HepG2 (cell line): ENCODE data around the gene ARFIP2. TPM values are rescaled to one million over a fixed set of nuclear protein-coding genes. Genes with fewer than 3 reads are reported as not detected.

Experiments
- ATAC-seq: fragments of 200-7000 bp; cut with Tn5 transposase; 3 replicates; pipeline ENCODE4 v1.9.1; 2020; ENCODE audit warnings: mild to moderate bottlenecking, moderate library complexity
- BruUV-seq: library from RNA; stranded (reverse); fragments of 400-500 nt; replicated peaks from 2 replicates; lab custom pipeline; 2021; lab: Mats Ljungman, UMichigan
- CTCF ChIA-PET: fragments of 300-600 bp; formaldehyde crosslinking; extraction: SDS; loops from one replicate; lab custom pipeline; 2021; ENCODE audit warnings: low total read pairs, inconsistent platforms, low intra/inter-chr PET ratio; lab: Yijun Ruan, JAX
- POLR2A ChIA-PET: fragments of 350-600 bp; sonication (Branson Sonifier 250); formaldehyde crosslinking; loops from one replicate; lab custom pipeline; 2020; ENCODE audit warnings: antibody characterized with exemption, inconsistent platforms; lab: Yijun Ruan, JAX
- DNase-seq: peaks from one replicate; pipeline ENCODE4 v3.0.0-alpha.2; 2015; ENCODE audit warnings: low spot score
- FAIRE-seq: peaks from 3 replicates; lab custom pipeline; 2011; peaks lifted over from hg19 to GRCh38; lab: Jason Lieb, UNC
- H2AFZ ChIP-seq: one replicate; pipeline ENCODE4 v1.6.1; 2011; ENCODE audit warnings: low read length, inconsistent platforms
- H3K27ac ChIP-seq: fragments of 300-600 bp; 3 replicates; pipeline ENCODE4 v1.8.0; 2011; ENCODE audit warnings: mixed run types, mild to moderate bottlenecking, mixed read lengths, low read length, inconsistent platforms; ENCODE audit not compliant: insufficient read depth; ENCODE audit errors: extremely low read length
- H3K27me3 ChIP-seq, 2 experiments: fragments of 200-600 bp in 1 of 2; 2 replicates in 1 of 2; 3 replicates in 1 of 2; pipeline versions ENCODE4 v1.6.0 to v1.8.0; 2011; ENCODE audit warnings: low read length in 2 of 2, mild to moderate bottlenecking in 2 of 2, moderate library complexity in 2 of 2, inconsistent platforms in 1 of 2; ENCODE audit not compliant: insufficient read depth in 2 of 2, control insufficient read depth in 1 of 2
- H3K36me3 ChIP-seq, 2 experiments: fragments of 200-600 bp in 1 of 2; replicated peaks in 1 of 2; 2 replicates in 1 of 2; 3 replicates in 1 of 2; pipeline versions ENCODE4 v1.5.1 to v1.8.0; 2011; ENCODE audit warnings: low read length in 2 of 2, inconsistent platforms in 1 of 2; ENCODE audit not compliant: insufficient read depth in 2 of 2, control insufficient read depth in 1 of 2
- H3K4me1 ChIP-seq: 2 replicates; pipeline ENCODE4 v1.5.1; 2012; ENCODE audit warnings: low read length, inconsistent platforms; ENCODE audit not compliant: insufficient read depth
- H3K4me2 ChIP-seq: 2 replicates; pipeline ENCODE4 v1.6.0; 2011; ENCODE audit warnings: low read depth, low read length, inconsistent platforms
- H3K4me3 ChIP-seq, 3 experiments: fragments of 200-600 bp in 1 of 3; sonication (generic), shearing (Covaris generic) in 1 of 3; replicated peaks in 1 of 3; 2 replicates each; pipeline ENCODE4 v1.5.1; 2011 to 2016; ENCODE audit warnings: low read length in 3 of 3, inconsistent platforms in 2 of 3, low read depth in 2 of 3, mild to moderate bottlenecking in 2 of 3, control low read depth in 1 of 3, mixed read lengths in 1 of 3; ENCODE audit not compliant: insufficient read depth in 1 of 3
- H3K79me2 ChIP-seq: one replicate; pipeline ENCODE4 v1.6.1; 2011; ENCODE audit warnings: low read length, inconsistent platforms; ENCODE audit not compliant: insufficient read depth
- H3K9ac ChIP-seq: 2 replicates; pipeline ENCODE4 v1.6.0; 2011; ENCODE audit warnings: mild to moderate bottlenecking, low read depth, low read length, inconsistent platforms; ENCODE audit not compliant: insufficient read depth
- H3K9me3 ChIP-seq: 2 replicates; pipeline ENCODE4 v1.5.1; 2012; ENCODE audit warnings: mild to moderate bottlenecking, low read length
- H4K20me1 ChIP-seq: 2 replicates; pipeline ENCODE4 v1.6.0; 2011; ENCODE audit warnings: inconsistent platforms, mild to moderate bottlenecking, low read length, moderate library complexity; ENCODE audit not compliant: insufficient read depth
- GATAD1 ChIP-seq: IDR thresholded peaks from 2 replicates; pipeline ENCODE4 v1.6.1; 2016; ENCODE audit warnings: missing genetic modification reagents, missing compliant biosample characterization
- MIER2 ChIP-seq: IDR thresholded peaks from 2 replicates; pipeline ENCODE4 v1.6.1; 2016; ENCODE audit warnings: missing biosample characterization, missing genetic modification reagents
- SRY ChIP-seq: sonication (generic); formaldehyde crosslinking; IDR thresholded peaks from 2 replicates; pipeline ENCODE4 v1.8.0; 2022; ENCODE audit warnings: mild to moderate bottlenecking, missing genetic modification reagents
- TARDBP ChIP-seq: sonication (generic); formaldehyde crosslinking; IDR thresholded peaks from 2 replicates; pipeline ENCODE4 v1.8.0; 2022; ENCODE audit warnings: mild to moderate bottlenecking, missing genetic modification reagents
- ZBTB8A ChIP-seq: sonication (generic); formaldehyde crosslinking; IDR thresholded peaks from 2 replicates; pipeline ENCODE4 v1.4.0; 2020; ENCODE audit warnings: mild to moderate bottlenecking, low read depth, missing genetic modification reagents, borderline replicate concordance
- ZNF383 ChIP-seq: sonication (generic); formaldehyde crosslinking; IDR thresholded peaks from 2 replicates; pipeline ENCODE4 v1.4.0; 2020; ENCODE audit warnings: missing genetic modification reagents, mild to moderate bottlenecking, borderline replicate concordance
- ZNF678 ChIP-seq: sonication (generic); formaldehyde crosslinking; IDR thresholded peaks from 2 replicates; pipeline ENCODE4 v1.4.0; 2020; ENCODE audit warnings: mild to moderate bottlenecking, missing genetic modification reagents
- ZSCAN12 ChIP-seq: sonication (generic); formaldehyde crosslinking; IDR thresholded peaks from 2 replicates; pipeline ENCODE4 v1.9.0; 2021; ENCODE audit warnings: mild to moderate bottlenecking, missing genetic modification reagents
- WGBS: methylation state at CpG from one replicate; pipeline ENCODE4 v1.1.6; 2017; ENCODE audit warnings: low lambda C conversion rate; 5-methylcytosine and 5-hydroxymethylcytosine counted together
- in situ Hi-C: cut with HindIII; loops from 2 replicates; pipeline ENCODE4 v1.10.0; 2017; ENCODE audit warnings: low pct_unique_long_range_greater_than_20kb; ENCODE audit not compliant: extremely low pct_ligation_motif_present
- intact Hi-C: fragments of 100-400 bp; cut with micrococcal nuclease; formaldehyde crosslinking; loops from one replicate; pipeline ENCODE4 v1.10.0; 2022; ENCODE audit not compliant: unreplicated experiment
- polyA plus RNA-seq, 8 experiments: library from polyadenylated mRNA; depleted of rRNA in 3 of 8; stranded (reverse) in 7 of 8; unstranded in 1 of 8; fragments of >200 nt; fragmentation: Illumina TruSeq in 4 of 8; extraction: Trizol in 4 of 8; gene quantifications; 2 replicates each; pipeline versions ENCODE4 v1.2.1 to v1.2.3, GENCODE V29; 2011 to 2016; ENCODE audit warnings: low read depth in 4 of 8, missing spikeins in 1 of 8, mixed read lengths in 1 of 8; ENCODE audit not compliant: insufficient read depth in 1 of 8
- total RNA-seq, 5 experiments: library from RNA; depleted of rRNA; stranded (reverse); fragments of >200 nt; fragmentation: Illumina TruSeq; extraction: Trizol; gene quantifications; 2 replicates each; pipeline ENCODE4 v1.2.3, GENCODE V29; 2016; ENCODE audit warnings: low read depth in 1 of 5
- TF ChIP-seq, protein P1 (sequence below): sonication (generic); formaldehyde crosslinking; IDR thresholded peaks from 2 replicates; pipeline ENCODE4 v1.8.1; 2022; ENCODE audit warnings: mild to moderate bottlenecking, missing genetic modification reagents
- TF ChIP-seq, protein P2 (sequence below): sonication (generic); formaldehyde crosslinking; IDR thresholded peaks from 2 replicates; pipeline ENCODE4 v1.4.0; 2020; ENCODE audit warnings: missing genetic modification reagents
- TF ChIP-seq, protein P3 (sequence below): sonication (generic); formaldehyde crosslinking; IDR thresholded peaks from 2 replicates; pipeline ENCODE4 v1.8.1; 2023; ENCODE audit warnings: missing genetic modification reagents, inconsistent platforms, borderline replicate concordance

The ARFIP2 gene
- total and polyA plus RNA-seq, 2 of the 13 experiments (the other 11 are each of a cell fraction or from before 2014, with no cell fraction given): 56.6 to 60.2 TPM

DNA sequence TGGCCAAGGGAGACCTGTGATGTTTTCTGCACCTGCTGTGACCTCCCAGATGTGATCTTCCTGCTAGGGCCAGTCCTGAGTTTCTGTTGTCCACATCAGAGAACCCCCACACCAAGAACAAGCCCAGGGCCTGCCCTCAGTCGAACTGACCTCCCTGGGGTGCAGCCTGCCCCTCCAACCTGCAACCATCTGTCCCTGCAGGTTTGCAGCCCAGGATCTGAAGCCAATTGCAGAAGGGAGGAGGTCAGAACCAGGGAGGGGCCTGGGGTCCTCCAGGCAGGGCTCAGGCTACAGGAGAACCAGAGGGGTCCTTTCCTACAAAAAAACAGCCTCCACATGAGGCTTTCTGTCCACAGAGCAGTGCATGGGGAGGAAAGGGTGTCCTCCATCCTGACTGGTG, 8.2 kb downstream of the ARFIP2 start:
- Histone ChIP-seq H3K9me3 (no peaks in the 10 kb centered on the region), H3K27me3 (no peaks in the 10 kb centered on the region; a peak in 1 of 5 replicates)
- ATAC-seq: no peak
- no peak for TF ChIP-seq MIER2 (CRISPR knock-in tag)
- 0 out of 2 replicates have a peak, but pooled peaks have one; percentile 30 for TF ChIP-seq ZNF383 (CRISPR knock-in tag)
- peak; percentile 29; the same call in 1 of the 2 replicates for TF ChIP-seq SRY (CRISPR knock-in tag)
- TF ChIP-seq, all 625 proteins: peak for 2
- in situ Hi-C loops (no loop called here), intact Hi-C loops (loop anchor here (2.0 kb wide), 1 partner anchor 32 kb away; the partner anchor contains the start of gene HPX)
- H3K9ac ChIP-seq: peak overlapping the region; percentile 31; the same call in 1 of the 2 replicates
- H2AFZ ChIP-seq: no peak overlapping the region
- peaks cover 49% of the 10 kb centered on the region for H3K4me1 ChIP-seq
- peaks cover 3 to 12% of the 10 kb centered on the region in 2 experiments for H3K36me3 ChIP-seq
- CTCF ChIA-PET: no interaction called here
- H4K20me1 ChIP-seq: no peaks in the 10 kb centered on the region; the same call in 1 of the 2 replicates
- peak overlapping the region; percentile 99 for H3K4me2 ChIP-seq
- H3K4me3 ChIP-seq: peak overlapping the region; percentile 49 to 97 (median 88)
- H3K27ac ChIP-seq: no peak overlapping the region
- DNase-seq (no peak), FAIRE-seq (no peak)
- no TSS peak for BruUV-seq
- no peaks in the 10 kb centered on the region for H3K79me2 ChIP-seq
- POLR2A ChIA-PET: interaction anchor here (1.0 to 3.3 kb wide), 4 partner anchors 9 to 139 kb away, joined by 3 to 9 read pairs (median 6); partner anchors contain the start of genes ARFIP2, HPX, SMPD1 and TAF10
- no CpG with 5 or more reads among the region's 1 CpG for WGBS

DNA sequence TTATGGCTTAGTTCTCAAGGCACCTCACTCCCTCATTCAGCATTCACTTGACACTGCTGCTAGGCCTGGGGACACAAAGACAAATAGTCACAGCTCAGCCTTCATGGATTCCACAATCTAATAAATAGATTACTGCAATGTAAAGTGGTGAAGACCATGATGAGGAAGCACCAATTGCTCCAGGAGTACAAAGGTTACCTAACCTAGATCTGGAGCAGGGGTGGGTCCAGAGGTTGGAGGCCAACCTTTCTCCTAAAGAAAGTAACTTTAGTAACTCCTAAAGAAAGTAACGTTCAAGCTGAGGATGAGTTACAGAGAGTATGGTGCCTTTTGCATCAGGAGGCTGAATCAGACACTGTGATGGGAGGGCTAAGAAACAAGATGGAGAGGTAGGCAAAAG, 11.5 kb downstream of the ARFIP2 start:
- Histone ChIP-seq H3K36me3 (peaks cover 0 to 2% of the 10 kb centered on the region in 2 experiments; a peak in 3 of 5 replicates), H3K4me3 (no peak overlapping the region), H3K27me3 (no peaks in the 10 kb centered on the region; a peak in 1 of 5 replicates), H2AFZ (no peak overlapping the region), H3K9ac (no peak overlapping the region), H3K4me1 (peaks cover 31% of the 10 kb centered on the region), H3K9me3 (no peaks in the 10 kb centered on the region), H4K20me1 (no peaks in the 10 kb centered on the region; the same call in 1 of the 2 replicates), H3K27ac (no peak overlapping the region), H3K79me2 (no peaks in the 10 kb centered on the region), H3K4me2 (peak overlapping the region; percentile 37; the same call in 1 of the 2 replicates)
- 93% methylated on average over 1 of the region's 1 CpG for WGBS
- ChIA-PET POLR2A (interaction anchor here (0.9 to 1.9 kb wide), 7 partner anchors 10 to 213 kb away, joined by 3 to 5 read pairs (median 4); partner anchors contain the start of genes ARFIP2, HPX, TIMM10B and TPP1), CTCF (no interaction called here)
- no TSS peak for BruUV-seq
- ATAC-seq (no peak), DNase-seq (no peak), FAIRE-seq (no peak)
- in situ Hi-C loops (no loop called here), intact Hi-C loops (no loop called here)
- TF ChIP-seq ZNF678 (no peak), TARDBP (CRISPR knock-in tag) (no peak), ZSCAN12 (CRISPR knock-in tag) (no peak), GATAD1 (CRISPR knock-in tag) (no peak), ZBTB8A (CRISPR knock-in tag) (no peak)
- TF ChIP-seq, protein P1, sequence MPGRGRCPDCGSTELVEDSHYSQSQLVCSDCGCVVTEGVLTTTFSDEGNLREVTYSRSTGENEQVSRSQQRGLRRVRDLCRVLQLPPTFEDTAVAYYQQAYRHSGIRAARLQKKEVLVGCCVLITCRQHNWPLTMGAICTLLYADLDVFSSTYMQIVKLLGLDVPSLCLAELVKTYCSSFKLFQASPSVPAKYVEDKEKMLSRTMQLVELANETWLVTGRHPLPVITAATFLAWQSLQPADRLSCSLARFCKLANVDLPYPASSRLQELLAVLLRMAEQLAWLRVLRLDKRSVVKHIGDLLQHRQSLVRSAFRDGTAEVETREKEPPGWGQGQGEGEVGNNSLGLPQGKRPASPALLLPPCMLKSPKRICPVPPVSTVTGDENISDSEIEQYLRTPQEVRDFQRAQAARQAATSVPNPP (CRISPR knock-in tag): no peak
- TF ChIP-seq, protein P2, sequence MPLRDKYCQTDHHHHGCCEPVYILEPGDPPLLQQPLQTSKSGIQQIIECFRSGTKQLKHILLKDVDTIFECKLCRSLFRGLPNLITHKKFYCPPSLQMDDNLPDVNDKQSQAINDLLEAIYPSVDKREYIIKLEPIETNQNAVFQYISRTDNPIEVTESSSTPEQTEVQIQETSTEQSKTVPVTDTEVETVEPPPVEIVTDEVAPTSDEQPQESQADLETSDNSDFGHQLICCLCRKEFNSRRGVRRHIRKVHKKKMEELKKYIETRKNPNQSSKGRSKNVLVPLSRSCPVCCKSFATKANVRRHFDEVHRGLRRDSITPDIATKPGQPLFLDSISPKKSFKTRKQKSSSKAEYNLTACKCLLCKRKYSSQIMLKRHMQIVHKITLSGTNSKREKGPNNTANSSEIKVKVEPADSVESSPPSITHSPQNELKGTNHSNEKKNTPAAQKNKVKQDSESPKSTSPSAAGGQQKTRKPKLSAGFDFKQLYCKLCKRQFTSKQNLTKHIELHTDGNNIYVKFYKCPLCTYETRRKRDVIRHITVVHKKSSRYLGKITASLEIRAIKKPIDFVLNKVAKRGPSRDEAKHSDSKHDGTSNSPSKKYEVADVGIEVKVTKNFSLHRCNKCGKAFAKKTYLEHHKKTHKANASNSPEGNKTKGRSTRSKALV (CRISPR knock-in tag): no peak
- TF ChIP-seq, protein P3, sequence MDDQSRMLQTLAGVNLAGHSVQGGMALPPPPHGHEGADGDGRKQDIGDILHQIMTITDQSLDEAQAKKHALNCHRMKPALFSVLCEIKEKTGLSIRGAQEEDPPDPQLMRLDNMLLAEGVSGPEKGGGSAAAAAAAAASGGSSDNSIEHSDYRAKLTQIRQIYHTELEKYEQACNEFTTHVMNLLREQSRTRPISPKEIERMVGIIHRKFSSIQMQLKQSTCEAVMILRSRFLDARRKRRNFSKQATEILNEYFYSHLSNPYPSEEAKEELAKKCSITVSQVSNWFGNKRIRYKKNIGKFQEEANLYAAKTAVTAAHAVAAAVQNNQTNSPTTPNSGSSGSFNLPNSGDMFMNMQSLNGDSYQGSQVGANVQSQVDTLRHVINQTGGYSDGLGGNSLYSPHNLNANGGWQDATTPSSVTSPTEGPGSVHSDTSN (CRISPR knock-in tag): no peak
